ENCODE data around the gene ZNF302.

Gene ZNF302

GRCh38 chr19:34731019-34731829 is 53.7 kb downstream of the ZNF302 start:
- in situ Hi-C loops (cut with MboI; ENCODE audit: low sequenced_read_pairs): no loop called here

- in situ Hi-C loops (cut with MboI; ENCODE audit: low sequenced_read_pairs): no loop called here
Observed at GRCh38 chr19:34731964-34732363, 54.5 kb downstream of the ZNF302 start.

GRCh38 chr19:34732612-34733211 is 55.2 kb downstream of the ZNF302 start:
- in situ Hi-C loops (cut with MboI; ENCODE audit: low sequenced_read_pairs): no loop called here

- in situ Hi-C loops (cut with MboI; ENCODE audit: low sequenced_read_pairs): no loop called here
Observed at GRCh38 chr19:34733266-34733745, 55.8 kb downstream of the ZNF302 start.

GRCh38 chr19:34733746-34734536 is 56.5 kb downstream of the ZNF302 start, which contains the start of gene ZNF181:
Gene ZNF181, plus strand, starts transcription at chr19:34734243. Its CDS starts 795 bp downstream, at chr19:34735038.
- in situ Hi-C loops (cut with MboI; ENCODE audit: low sequenced_read_pairs): no loop called here

GRCh38 chr19:34734537-34735103 is 57.1 kb downstream of the ZNF302 start:
- in situ Hi-C loops (cut with MboI; ENCODE audit: low sequenced_read_pairs): no loop called here

Measured in HL-60/S4 treated with phorbol 12-myristate 13-acetate at 8.2 ng/mL for 4 days and 3 days (cell line).